ENCODE measurements around the gene ENOX2. TPM values are rescaled to one million over a fixed set of nuclear protein-coding genes. Genes with fewer than 3 reads are reported as not detected.

The ENOX2 gene
- total RNA-seq, 1 experiment from 2014 or later = 11.4 TPM

- Mint-ChIP-seq H3K27me3 (ENCODE audit: insufficient read depth, unreplicated experiment) (no peaks in the 10 kb centered on the region), H3K9me3 (ENCODE audit: unreplicated experiment) (no peaks in the 10 kb centered on the region), H3K4me3 (ENCODE audit: unreplicated experiment) (no peak overlapping the region), H3K27ac (ENCODE audit: unreplicated experiment) (no peak overlapping the region), H3K36me3 (ENCODE audit: insufficient read depth, unreplicated experiment) (no peaks in the 10 kb centered on the region), H3K4me1 (ENCODE audit: low read depth, unreplicated experiment) (peaks cover 6% of the 10 kb centered on the region)
- intact Hi-C loops (cut with micrococcal nuclease; ENCODE audit: unreplicated experiment) = no loop called here
- Histone ChIP-seq H3K4me3 (ENCODE audit: low read depth, low read length) (no peak overlapping the region), H3K4me1 (no peaks in the 10 kb centered on the region), H3K9me3 (no peaks in the 10 kb centered on the region), H3K27me3 (replicated peaks; ENCODE audit: control insufficient read depth, insufficient read depth, low read length) (no peaks in the 10 kb centered on the region), H3K36me3 (ENCODE audit: control insufficient read depth, insufficient read depth, low read length) (no peaks in the 10 kb centered on the region)
- CTCF ChIA-PET = interaction anchor here (0.6 kb wide), 1 partner anchor 152 kb away, joined by 3 read pairs; no protein-coding TSS in a partner anchor
- no peak for TF ChIP-seq CTCF (IDR thresholded peaks at IDR 0.05; ENCODE audit: insufficient read depth in 1 of 2, low read depth in 1 of 2, low read length in 1 of 2, severe bottlenecking in 1 of 2, unreplicated experiment in 1 of 2)
- no TSS peak for BruUV-seq (replicated peaks)
- POLR2A ChIA-PET = no interaction called here
- no peak for DNase-seq
These were observed 133.2 kb downstream of the ENOX2 start for GRCh38 chrX:130769835-130770234.

- intact Hi-C loops (cut with micrococcal nuclease; ENCODE audit: unreplicated experiment) = no loop called here
- H3K4me3 Mint-ChIP-seq (ENCODE audit: unreplicated experiment) = no peak overlapping the region
- BruUV-seq (replicated peaks) = no TSS peak
- Histone ChIP-seq H3K9me3 (no peaks in the 10 kb centered on the region), H3K4me1 (no peaks in the 10 kb centered on the region), H3K4me3 (ENCODE audit: low read depth, low read length) (no peak overlapping the region), H3K27me3 (replicated peaks; ENCODE audit: control insufficient read depth, insufficient read depth, low read length) (no peaks in the 10 kb centered on the region), H3K36me3 (ENCODE audit: control insufficient read depth, insufficient read depth, low read length) (no peaks in the 10 kb centered on the region)
- DNase-seq = no peak
- ChIA-PET POLR2A (no interaction called here), CTCF (interaction anchor here (0.6 kb wide), 1 partner anchor 697 kb away, joined by 3 read pairs; no protein-coding TSS in a partner anchor)
- H3K9me3 Mint-ChIP-seq (ENCODE audit: unreplicated experiment) = no peaks in the 10 kb centered on the region
- no peak overlapping the region for H3K27ac Mint-ChIP-seq (ENCODE audit: unreplicated experiment)
- H3K36me3 Mint-ChIP-seq (ENCODE audit: insufficient read depth, unreplicated experiment) = no peaks in the 10 kb centered on the region
- TF ChIP-seq CTCF (IDR thresholded peaks at IDR 0.05; ENCODE audit: insufficient read depth in 1 of 2, low read depth in 1 of 2, low read length in 1 of 2, severe bottlenecking in 1 of 2, unreplicated experiment in 1 of 2) = no peak
- no peaks in the 10 kb centered on the region for H3K27me3 Mint-ChIP-seq (ENCODE audit: insufficient read depth, unreplicated experiment)
- H3K4me1 Mint-ChIP-seq (ENCODE audit: low read depth, unreplicated experiment) = no peaks in the 10 kb centered on the region
These were observed 144.9 kb downstream of the ENOX2 start for GRCh38 chrX:130758072-130758471.

GRCh38 chrX:130756233-130756632 lies 146.8 kb downstream of the ENOX2 start:
- POLR2A ChIA-PET = no interaction called here
- TF ChIP-seq CTCF (IDR thresholded peaks at IDR 0.05; ENCODE audit: insufficient read depth in 1 of 2, low read depth in 1 of 2, low read length in 1 of 2, severe bottlenecking in 1 of 2, unreplicated experiment in 1 of 2) = no peak

More at GRCh38 chrX:130756233-130756632, 146.8 kb downstream of the ENOX2 start:
- CTCF ChIA-PET = no interaction called here
- no peaks in the 10 kb centered on the region for H3K36me3 ChIP-seq (ENCODE audit: control insufficient read depth, insufficient read depth, low read length)
- H3K9me3 Mint-ChIP-seq (ENCODE audit: unreplicated experiment) = no peaks in the 10 kb centered on the region
- H3K36me3 Mint-ChIP-seq (ENCODE audit: insufficient read depth, unreplicated experiment) = no peaks in the 10 kb centered on the region
- no TSS peak for BruUV-seq (replicated peaks)
- intact Hi-C loops (cut with micrococcal nuclease; ENCODE audit: unreplicated experiment) = no loop called here
- no peak overlapping the region for H3K4me3 Mint-ChIP-seq (ENCODE audit: unreplicated experiment)
- no peaks in the 10 kb centered on the region for H3K4me1 Mint-ChIP-seq (ENCODE audit: low read depth, unreplicated experiment)
- no peak overlapping the region for H3K27ac Mint-ChIP-seq (ENCODE audit: unreplicated experiment)
- H3K4me1 ChIP-seq = no peaks in the 10 kb centered on the region
- no peaks in the 10 kb centered on the region for H3K9me3 ChIP-seq
- no peak overlapping the region for H3K4me3 ChIP-seq (ENCODE audit: low read depth, low read length)
- DNase-seq = no peak
- H3K27me3 ChIP-seq (replicated peaks; ENCODE audit: control insufficient read depth, insufficient read depth, low read length) = no peaks in the 10 kb centered on the region
- no peaks in the 10 kb centered on the region for H3K27me3 Mint-ChIP-seq (ENCODE audit: insufficient read depth, unreplicated experiment)
